AG09319 (cell line): ENCODE data around the gene PRKG1.

Experiments
- DNase-seq: peaks from one replicate; pipeline ENCODE4 v3.0.0-alpha.2; 2010; ENCODE audit warnings: low read depth; ENCODE audit errors: extremely low read depth
- TF ChIP-seq, protein P1 (sequence below): IDR thresholded peaks from 2 replicates; pipeline ENCODE4 v1.5.1; 2011; ENCODE audit warnings: low read depth, mild to moderate bottlenecking, inconsistent platforms, low read length, moderate library complexity

The PRKG1 gene

DNA sequence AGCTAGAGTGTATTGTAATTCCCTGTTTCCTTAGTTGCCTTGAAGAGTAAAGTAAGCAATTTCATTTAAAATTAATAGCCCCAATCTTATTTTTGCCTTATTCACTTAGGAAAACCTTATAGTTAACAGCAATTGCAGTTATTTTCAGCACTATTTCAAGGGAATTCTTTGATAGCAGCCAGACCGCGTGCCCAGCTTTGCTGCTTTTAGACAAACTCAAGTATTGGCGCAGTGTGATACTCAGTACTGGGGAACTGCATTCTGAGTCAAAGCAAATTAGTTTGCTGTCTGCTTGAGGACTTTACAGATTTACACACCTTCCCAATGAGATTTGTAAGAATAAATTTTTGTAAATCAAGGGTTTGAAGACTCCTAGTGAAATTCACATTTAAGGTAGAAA lies 21.2 kb downstream of the PRKG1 start:
- TF ChIP-seq, protein P1, sequence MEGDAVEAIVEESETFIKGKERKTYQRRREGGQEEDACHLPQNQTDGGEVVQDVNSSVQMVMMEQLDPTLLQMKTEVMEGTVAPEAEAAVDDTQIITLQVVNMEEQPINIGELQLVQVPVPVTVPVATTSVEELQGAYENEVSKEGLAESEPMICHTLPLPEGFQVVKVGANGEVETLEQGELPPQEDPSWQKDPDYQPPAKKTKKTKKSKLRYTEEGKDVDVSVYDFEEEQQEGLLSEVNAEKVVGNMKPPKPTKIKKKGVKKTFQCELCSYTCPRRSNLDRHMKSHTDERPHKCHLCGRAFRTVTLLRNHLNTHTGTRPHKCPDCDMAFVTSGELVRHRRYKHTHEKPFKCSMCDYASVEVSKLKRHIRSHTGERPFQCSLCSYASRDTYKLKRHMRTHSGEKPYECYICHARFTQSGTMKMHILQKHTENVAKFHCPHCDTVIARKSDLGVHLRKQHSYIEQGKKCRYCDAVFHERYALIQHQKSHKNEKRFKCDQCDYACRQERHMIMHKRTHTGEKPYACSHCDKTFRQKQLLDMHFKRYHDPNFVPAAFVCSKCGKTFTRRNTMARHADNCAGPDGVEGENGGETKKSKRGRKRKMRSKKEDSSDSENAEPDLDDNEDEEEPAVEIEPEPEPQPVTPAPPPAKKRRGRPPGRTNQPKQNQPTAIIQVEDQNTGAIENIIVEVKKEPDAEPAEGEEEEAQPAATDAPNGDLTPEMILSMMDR: no peak
- DNase-seq: no peak

DNA sequence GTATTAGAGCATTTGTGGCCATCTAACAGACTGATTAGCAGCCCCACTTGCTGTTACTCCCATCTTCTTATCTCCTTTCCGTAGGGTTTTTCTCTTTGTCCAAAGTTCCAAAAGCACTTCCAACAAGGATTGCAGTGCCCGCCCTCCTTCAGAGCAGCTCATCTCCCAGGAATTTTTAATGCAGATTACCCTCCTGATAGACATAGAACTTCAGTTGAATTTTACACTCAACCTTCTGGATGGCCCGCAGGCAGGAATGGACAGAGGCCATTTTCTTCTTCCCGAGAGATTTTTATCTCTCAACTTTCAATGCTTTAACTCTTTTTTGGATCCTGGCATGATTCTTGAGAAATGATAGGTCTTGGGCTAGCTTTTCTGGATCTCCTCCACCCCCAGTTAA lies 23.3 kb downstream of the PRKG1 start:
- DNase-seq: no peak
- TF ChIP-seq, protein P1: no peak

DNA sequence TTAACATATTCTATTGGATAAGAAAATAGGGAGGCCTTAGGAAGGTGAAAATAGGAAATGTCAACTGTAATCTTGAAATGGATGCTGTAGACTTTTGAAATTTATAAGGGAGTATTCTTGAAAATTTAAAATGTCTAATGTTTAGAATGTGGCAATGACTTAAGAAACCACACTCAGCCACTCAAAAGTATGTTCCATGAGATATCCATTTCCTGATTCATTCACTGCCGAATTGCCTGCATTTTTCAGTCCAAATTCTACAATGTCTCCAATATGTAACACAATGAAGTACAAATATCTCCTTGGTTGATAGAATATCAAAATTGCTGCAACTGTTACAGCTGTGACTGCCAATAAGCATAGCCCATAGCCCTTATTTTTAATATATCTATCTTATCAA lies 25.9 kb downstream of the PRKG1 start:
- DNase-seq: no peak

DNA sequence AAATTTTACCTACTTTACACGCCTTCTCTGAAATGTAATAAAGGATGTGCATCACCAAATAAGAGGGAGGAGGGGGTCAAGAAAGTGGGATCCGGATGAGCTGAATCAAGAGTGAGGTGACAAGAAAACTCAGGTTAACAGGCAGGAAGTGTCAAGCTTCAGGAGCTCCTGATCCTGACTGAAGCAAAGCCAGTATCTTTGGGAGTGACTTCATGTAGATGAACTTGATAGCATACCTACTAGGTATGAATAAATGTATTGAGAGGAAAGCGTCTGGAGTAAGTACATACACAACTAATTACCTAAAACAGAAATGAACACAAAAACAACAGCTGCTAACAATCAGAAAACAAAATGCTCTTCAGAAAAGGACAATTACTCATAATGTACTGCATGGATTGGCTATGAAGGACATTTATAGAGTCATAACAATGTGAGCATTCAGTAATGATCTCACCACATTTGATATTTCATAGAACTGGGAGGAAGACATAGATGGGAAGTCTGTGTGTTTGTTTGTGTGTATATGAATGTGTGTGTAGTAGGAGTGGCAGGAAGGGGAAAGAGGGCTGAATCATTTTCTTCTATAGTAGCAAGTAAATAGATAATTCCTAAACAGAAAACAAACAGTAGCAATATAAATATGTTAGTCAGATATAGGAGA lies 29.4 kb downstream of the PRKG1 start:
- DNase-seq: no peak
- TF ChIP-seq, protein P1: no peak

More for the DNA sequence above, 25.9 kb downstream of the PRKG1 start:
- TF ChIP-seq, protein P1: no peak

DNA sequence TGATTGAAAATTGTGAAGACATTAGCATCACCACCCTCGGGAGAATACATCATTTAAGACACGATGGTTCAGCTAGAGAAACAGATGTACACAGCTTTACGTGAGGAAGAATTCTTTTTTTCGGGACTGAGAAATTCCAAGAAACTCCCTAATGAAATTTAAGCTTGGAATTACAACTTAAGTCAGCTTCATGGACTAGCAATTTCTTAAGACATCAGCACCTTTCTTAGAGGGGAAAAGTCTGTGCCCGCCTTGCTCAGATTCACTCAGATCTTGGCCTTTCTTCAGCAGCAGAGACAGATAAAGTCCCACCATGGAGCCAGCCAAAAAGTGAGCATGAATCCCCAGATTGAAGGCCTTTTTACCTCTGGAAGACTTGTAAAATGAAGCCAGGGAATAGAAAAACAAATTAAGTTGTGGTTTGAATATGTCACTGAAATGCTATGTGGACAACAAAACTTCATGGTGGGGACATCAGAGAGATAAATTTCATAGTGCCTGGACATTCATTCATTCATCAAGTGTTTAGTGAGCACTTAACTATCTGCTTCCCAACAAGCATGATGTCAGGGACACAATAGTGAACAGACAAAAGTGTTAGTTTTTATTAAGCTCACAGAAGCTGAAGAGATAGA lies 32.1 kb downstream of the PRKG1 start:
- no peak for DNase-seq
- TF ChIP-seq, protein P1: no peak

DNA sequence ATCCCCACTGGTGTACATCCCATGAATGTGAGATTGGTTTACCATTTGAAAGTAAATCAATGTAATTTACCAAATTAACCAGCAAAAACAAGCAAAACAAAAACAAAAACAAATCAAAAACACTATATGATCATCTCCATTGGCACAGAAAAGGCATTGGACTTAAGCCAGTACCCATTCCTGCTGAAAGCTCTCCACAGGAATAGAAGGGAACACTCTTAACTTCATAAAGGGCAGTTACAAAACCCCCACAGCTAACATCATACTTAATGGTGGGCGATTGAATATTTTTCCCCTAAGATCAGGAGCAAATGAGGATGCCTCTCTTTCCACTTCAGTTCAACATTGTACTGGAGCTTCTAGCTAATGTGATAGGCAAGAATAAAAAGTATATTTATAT lies 34.1 kb downstream of the PRKG1 start:
- DNase-seq: no peak
- TF ChIP-seq, protein P1: no peak

DNA sequence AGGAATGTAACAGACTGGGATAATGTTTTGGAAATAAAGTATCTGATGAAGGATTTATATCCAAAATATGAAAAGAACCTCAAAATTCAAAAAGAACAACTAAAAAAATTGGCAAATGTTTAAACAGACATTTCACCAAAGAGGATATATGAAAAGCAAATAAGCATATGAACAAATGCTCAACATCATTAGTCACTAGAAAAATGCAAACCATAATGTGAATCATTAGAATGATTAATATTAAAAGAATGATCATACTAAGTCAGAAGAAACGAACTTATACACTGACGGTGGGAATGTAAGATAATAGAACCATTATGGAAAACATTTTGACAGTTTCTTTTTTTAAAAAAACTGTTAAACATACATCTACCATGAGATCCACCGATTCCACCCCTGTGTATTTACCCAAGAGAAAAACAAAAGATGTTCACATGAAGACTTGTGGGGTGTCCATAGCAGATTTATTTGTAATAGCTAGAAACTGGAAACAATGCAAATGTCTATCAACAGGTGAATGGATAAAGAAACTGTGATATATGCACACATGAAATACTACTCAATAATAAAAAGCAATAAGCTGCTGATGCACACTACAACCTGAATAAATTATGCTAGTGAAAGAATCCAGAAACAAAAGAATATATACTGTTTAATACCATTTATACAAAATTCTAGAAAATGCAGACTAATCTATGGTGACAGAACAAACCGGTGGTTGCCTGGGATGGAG lies 35.7 kb downstream of the PRKG1 start:
- TF ChIP-seq, protein P1: no peak
- DNase-seq: peak; percentile 12
